NB4 (cell line): ENCODE data around the gene LIPG.

Experiments used
- TF ChIP-seq, protein P1 (sequence below): IDR thresholded peaks from one replicate; pipeline ENCODE4 v1.5.1; 2012; ENCODE audit warnings: low read depth, low read length
- TF ChIP-seq, protein P2 (sequence below): IDR thresholded peaks from 2 replicates; pipeline ENCODE4 v1.6.1; 2011; ENCODE audit warnings: low read depth, low read length

DNA sequence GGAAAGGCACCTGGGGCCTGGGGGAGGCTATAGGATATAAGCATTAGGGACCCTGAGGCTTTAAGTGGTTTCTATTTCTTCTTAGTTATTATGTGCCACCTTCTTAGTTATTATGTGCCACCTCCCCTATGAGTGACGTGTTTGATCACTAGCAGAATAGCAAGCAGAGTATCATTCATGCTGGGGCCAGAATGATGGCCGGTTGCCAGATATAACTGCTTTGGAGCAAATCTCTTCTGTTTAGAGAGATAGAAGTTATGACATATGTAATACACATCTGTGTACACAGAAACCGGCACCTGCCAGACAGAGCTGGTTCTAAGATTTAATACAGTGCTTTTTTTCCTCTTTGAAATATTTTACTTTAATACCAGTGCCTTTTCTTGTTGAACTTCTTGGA is 29.4 kb downstream of the LIPG start:
- TF ChIP-seq, protein P1, sequence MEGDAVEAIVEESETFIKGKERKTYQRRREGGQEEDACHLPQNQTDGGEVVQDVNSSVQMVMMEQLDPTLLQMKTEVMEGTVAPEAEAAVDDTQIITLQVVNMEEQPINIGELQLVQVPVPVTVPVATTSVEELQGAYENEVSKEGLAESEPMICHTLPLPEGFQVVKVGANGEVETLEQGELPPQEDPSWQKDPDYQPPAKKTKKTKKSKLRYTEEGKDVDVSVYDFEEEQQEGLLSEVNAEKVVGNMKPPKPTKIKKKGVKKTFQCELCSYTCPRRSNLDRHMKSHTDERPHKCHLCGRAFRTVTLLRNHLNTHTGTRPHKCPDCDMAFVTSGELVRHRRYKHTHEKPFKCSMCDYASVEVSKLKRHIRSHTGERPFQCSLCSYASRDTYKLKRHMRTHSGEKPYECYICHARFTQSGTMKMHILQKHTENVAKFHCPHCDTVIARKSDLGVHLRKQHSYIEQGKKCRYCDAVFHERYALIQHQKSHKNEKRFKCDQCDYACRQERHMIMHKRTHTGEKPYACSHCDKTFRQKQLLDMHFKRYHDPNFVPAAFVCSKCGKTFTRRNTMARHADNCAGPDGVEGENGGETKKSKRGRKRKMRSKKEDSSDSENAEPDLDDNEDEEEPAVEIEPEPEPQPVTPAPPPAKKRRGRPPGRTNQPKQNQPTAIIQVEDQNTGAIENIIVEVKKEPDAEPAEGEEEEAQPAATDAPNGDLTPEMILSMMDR = no peak
- TF ChIP-seq, protein P2, sequence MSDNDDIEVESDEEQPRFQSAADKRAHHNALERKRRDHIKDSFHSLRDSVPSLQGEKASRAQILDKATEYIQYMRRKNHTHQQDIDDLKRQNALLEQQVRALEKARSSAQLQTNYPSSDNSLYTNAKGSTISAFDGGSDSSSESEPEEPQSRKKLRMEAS = no peak
